Activated T-cell treated with anti-CD3 and anti-CD28 coated beads, Interleukin-2, amount 50 U/mL, for 72 hours (primary cell): ENCODE data around the gene XPA. TPM values are rescaled to one million over a fixed set of nuclear protein-coding genes. Genes with fewer than 3 reads are reported as not detected.

Experiments
- ATAC-seq, 2 donors: fragments of 150-1000 bp; cut with Tn5 transposase; replicated peaks in 1 of 2; 2 replicates each; pipeline ENCODE4 v1.10.0; 2021; ENCODE audit warnings: moderate library complexity in 2 of 2, mild to moderate bottlenecking in 1 of 2
- DNase-seq, 2 donors: peaks; one replicate each; pipeline ENCODE4 v3.0.0; 2021 to 2022; ENCODE audit warnings: mixed read lengths in 1 of 2
- H3K27ac Mint-ChIP-seq: one replicate; pipeline ENCODE4 v1.8.0; 2022; ENCODE audit warnings: mild to moderate bottlenecking, moderate library complexity, mixed read lengths
- H3K27me3 Mint-ChIP-seq: one replicate; pipeline ENCODE4 v1.8.0; 2022; ENCODE audit warnings: low read depth, mixed read lengths
- H3K36me3 Mint-ChIP-seq, 2 donors: one replicate each; pipeline ENCODE4 v1.8.0; 2022; ENCODE audit warnings: mixed read lengths in 2 of 2, mild to moderate bottlenecking in 1 of 2; ENCODE audit not compliant: insufficient read depth in 2 of 2
- H3K4me1 Mint-ChIP-seq: one replicate; pipeline ENCODE4 v1.8.0; 2022; ENCODE audit warnings: low read depth, mixed read lengths
- H3K4me3 Mint-ChIP-seq, 2 donors: one replicate each; pipeline ENCODE4 v1.8.0; 2022; ENCODE audit warnings: mild to moderate bottlenecking in 2 of 2, mixed read lengths in 2 of 2, moderate library complexity in 2 of 2
- H3K9me3 Mint-ChIP-seq, 2 donors: one replicate each; pipeline ENCODE4 v1.8.0; 2022; ENCODE audit warnings: mixed read lengths in 2 of 2
- total RNA-seq, 2 donors: library from RNA; stranded (reverse); gene quantifications; one replicate each; pipeline ENCODE4 v1.2.3, GENCODE V29; 2022

The XPA gene
- total RNA-seq, 2 donors from 2014 or later, result 8.8 to 11.1 TPM

GRCh38 chr9:97632248-97632984, 64.7 kb downstream of the XPA start:
- no peak for ATAC-seq

GRCh38 chr9:97630591-97630990, 66.5 kb downstream of the XPA start:
- Mint-ChIP-seq H3K36me3 (peaks cover 0 to 4% of the 10 kb centered on the region in 2 donors), H3K4me1 (peaks cover 49% of the 10 kb centered on the region), H3K27ac (no peak overlapping the region), H3K4me3 (no peak overlapping the region), H3K9me3 (no peaks in the 10 kb centered on the region), H3K27me3 (no peaks in the 10 kb centered on the region)
- DNase-seq, result no peak
- no peak for ATAC-seq

More at GRCh38 chr9:97632248-97632984, 64.7 kb downstream of the XPA start:
- Mint-ChIP-seq H3K4me1 (peaks cover 63% of the 10 kb centered on the region), H3K36me3 (peaks cover 0 to 7% of the 10 kb centered on the region in 2 donors), H3K27ac (peak overlapping the region; percentile 96), H3K27me3 (no peaks in the 10 kb centered on the region), H3K4me3 (peak overlapping the region; percentile 95 to 100), H3K9me3 (no peaks in the 10 kb centered on the region)
- DNase-seq, result peak in 1 of 2 donors; percentile 21

DNA sequence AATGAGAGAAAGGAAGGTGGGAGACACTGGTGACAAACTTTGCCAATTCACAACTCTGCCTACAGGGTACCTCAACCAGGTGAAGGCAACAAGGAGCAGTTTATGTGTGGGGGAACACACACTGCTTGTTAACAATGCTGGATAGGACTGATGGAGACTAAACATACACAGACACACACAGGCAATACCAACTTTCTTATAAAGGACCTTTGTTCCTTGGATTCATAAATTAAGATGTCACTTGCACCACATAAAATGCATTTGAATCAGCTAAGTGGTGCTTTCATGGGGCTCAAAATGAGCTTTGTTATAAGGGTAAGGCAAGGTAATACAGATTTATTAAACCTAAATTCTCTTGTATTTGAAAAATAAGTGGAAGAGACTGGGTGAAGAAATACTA, 68.0 kb downstream of the XPA start:
- Mint-ChIP-seq H3K27me3 (no peaks in the 10 kb centered on the region), H3K27ac (no peak overlapping the region), H3K4me1 (peaks cover 34% of the 10 kb centered on the region), H3K36me3 (peaks cover 0 to 4% of the 10 kb centered on the region in 2 donors), H3K9me3 (no peaks in the 10 kb centered on the region), H3K4me3 (no peak overlapping the region)
- no peak for ATAC-seq
- no peak for DNase-seq

- ATAC-seq, result no peak
- no peak for DNase-seq
- Mint-ChIP-seq H3K27ac (no peak overlapping the region), H3K9me3 (no peaks in the 10 kb centered on the region), H3K4me3 (no peak overlapping the region), H3K27me3 (no peaks in the 10 kb centered on the region), H3K4me1 (peaks cover 34% of the 10 kb centered on the region), H3K36me3 (peaks cover 0 to 7% of the 10 kb centered on the region in 2 donors)
Observed at GRCh38 chr9:97628668-97629067, 68.5 kb downstream of the XPA start.

DNA sequence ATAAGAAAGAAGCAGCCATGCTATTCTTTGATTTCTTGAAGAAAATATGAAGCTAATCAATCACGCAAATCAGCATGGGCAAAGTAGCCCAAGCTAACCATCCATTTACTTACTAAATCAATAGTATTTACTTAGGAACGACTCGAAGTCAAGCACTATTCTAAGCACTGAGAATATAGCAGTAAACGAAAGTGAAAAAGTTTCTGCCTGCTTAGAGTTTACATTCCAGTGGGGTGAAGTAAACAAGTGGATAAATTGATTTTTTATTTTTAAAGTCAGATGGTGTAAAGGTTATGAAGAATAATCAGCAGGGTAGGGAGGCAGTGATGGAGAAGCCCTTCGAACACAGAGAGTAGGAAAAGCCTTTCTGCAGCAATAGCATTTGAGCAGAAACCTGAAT, 69.5 kb downstream of the XPA start:
- H3K9me3 Mint-ChIP-seq, result no peaks in the 10 kb centered on the region
- no peak for DNase-seq
- no peak for ATAC-seq
- no peak overlapping the region for H3K27ac Mint-ChIP-seq
- no peak overlapping the region for H3K4me3 Mint-ChIP-seq
- H3K27me3 Mint-ChIP-seq, result no peaks in the 10 kb centered on the region
- H3K36me3 Mint-ChIP-seq, result peaks cover 0 to 7% of the 10 kb centered on the region in 2 donors
- H3K4me1 Mint-ChIP-seq, result peaks cover 34% of the 10 kb centered on the region

DNA sequence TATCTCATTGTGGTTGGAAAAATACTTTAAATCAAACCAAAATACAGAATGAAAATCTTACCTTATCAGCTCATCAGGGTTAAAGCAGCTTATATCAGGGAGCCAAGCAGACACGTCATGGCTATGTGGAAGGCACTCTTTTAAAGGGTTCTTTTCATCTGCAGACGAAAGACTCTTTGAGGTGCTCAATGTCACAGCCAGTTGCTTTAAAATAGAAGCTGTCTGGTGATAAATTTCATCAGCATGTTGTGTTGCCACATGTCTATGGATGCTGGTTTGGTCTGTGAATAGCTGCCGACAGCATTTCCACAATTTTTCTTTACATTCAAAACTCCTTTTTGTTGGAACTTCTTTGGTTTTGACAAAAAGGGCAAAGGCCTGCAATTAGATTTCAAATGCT, 71.5 kb downstream of the XPA start:
- no peak for ATAC-seq
- Mint-ChIP-seq H3K27ac (no peak overlapping the region), H3K36me3 (peaks cover 3 to 4% of the 10 kb centered on the region in 2 donors), H3K4me3 (no peak overlapping the region), H3K27me3 (no peaks in the 10 kb centered on the region), H3K9me3 (no peaks in the 10 kb centered on the region), H3K4me1 (peaks cover 16% of the 10 kb centered on the region)
- DNase-seq, result no peak

Other genes with a start within 250 kb of the XPA start
- gene TMOD1, start 195.7 kb downstream of the XPA start, total RNA-seq, result 1 to 10 TPM; 3.8 to 5.4 TPM
- 10 to 100 TPM; 18.7 to 23.3 TPM for gene TSTD2, start 64.0 kb downstream of the XPA start, total RNA-seq
- 10 to 100 TPM; 24.3 to 25.4 TPM for gene NCBP1, start 63.5 kb downstream of the XPA start, total RNA-seq
- under 1 TPM; 0.79 to 0.96 TPM for gene FOXE1, start 155.9 kb upstream of the XPA start, total RNA-seq
- 10 to 100 TPM; 15.4 TPM for gene TRMO, start 225.2 kb upstream of the XPA start, total RNA-seq
- gene HEMGN, start 240.8 kb upstream of the XPA start, total RNA-seq, result 1 to 10 TPM; 1.1 to 1.5 TPM